K562 (cell line): ENCODE data around the gene PDZD2. TPM values are rescaled to one million over a fixed set of nuclear protein-coding genes. Genes with fewer than 3 reads are reported as not detected.

Source experiments
- ATAC-seq: fragments of 200-7000 bp; cut with Tn5 transposase; 3 replicates; pipeline ENCODE4 v1.9.1; 2020; ENCODE audit warnings: moderate library complexity
- BruUV-seq: library from RNA; stranded (reverse); fragments of 400-500 nt; replicated peaks from 2 replicates; lab custom pipeline; 2021; lab: Mats Ljungman, UMichigan
- CTCF ChIA-PET: fragments of 300-600 bp; formaldehyde crosslinking; extraction: SDS; loops from one replicate; lab custom pipeline; 2021; ENCODE audit warnings: low intra/inter-chr PET ratio; lab: Yijun Ruan, JAX
- POLR2A ChIA-PET: fragments of 300-600, 350-650 bp; sonication (Branson Sonifier 250); formaldehyde crosslinking; extraction: SDS; loops from one replicate; lab custom pipeline; 2021; ENCODE audit warnings: antibody characterized with exemption, inconsistent platforms; lab: Yijun Ruan, JAX
- DNase-seq, 4 experiments: peaks; one replicate each; pipeline versions ENCODE4 v3.0.0 to v3.0.0-alpha.2; 2011 to 2018; ENCODE audit warnings: low spot score in 3 of 4, mixed read lengths in 3 of 4; ENCODE audit errors: extremely low read depth in 1 of 4
- FAIRE-seq: peaks from 2 replicates; lab custom pipeline; 2011; peaks lifted over from hg19 to GRCh38; lab: Jason Lieb, UNC
- H2AFZ ChIP-seq: 2 replicates; pipeline ENCODE4 v1.6.0; 2011; ENCODE audit warnings: low read depth, low read length, control low read depth, inconsistent platforms
- H3K27ac ChIP-seq: fragments of 200-600 bp; 3 replicates; pipeline ENCODE4 v1.8.0; 2011; ENCODE audit warnings: low read depth, mild to moderate bottlenecking, control low read depth, inconsistent platforms, low read length, moderate library complexity, mixed read lengths; ENCODE audit errors: extremely low read depth
- H3K27me3 ChIP-seq, 2 experiments: fragments of 300-600 bp in 1 of 2; 2 replicates in 1 of 2; 3 replicates in 1 of 2; pipeline versions ENCODE4 v1.6.0 to v1.8.0; 2011; ENCODE audit warnings: inconsistent platforms in 2 of 2, low read length in 2 of 2, mild to moderate bottlenecking in 1 of 2, mixed read lengths in 1 of 2, moderate library complexity in 1 of 2; ENCODE audit not compliant: control insufficient read depth in 2 of 2, insufficient read depth in 2 of 2
- H3K36me3 ChIP-seq: fragments of 300-600 bp; 3 replicates; pipeline ENCODE4 v1.8.0; 2011; ENCODE audit warnings: mild to moderate bottlenecking, low read length, inconsistent platforms; ENCODE audit not compliant: control insufficient read depth, insufficient read depth
- H3K4me1 ChIP-seq, 2 experiments: fragments of 200-600 bp in 1 of 2; replicated peaks in 1 of 2; 2 replicates in 1 of 2; 3 replicates in 1 of 2; pipeline versions ENCODE4 v1.5.1 to v1.8.0; 2011; ENCODE audit warnings: inconsistent platforms in 2 of 2, low read length in 2 of 2, mild to moderate bottlenecking in 1 of 2, mixed read lengths in 1 of 2, moderate library complexity in 1 of 2; ENCODE audit not compliant: control insufficient read depth in 2 of 2, insufficient read depth in 2 of 2
- H3K4me2 ChIP-seq: 2 replicates; pipeline ENCODE4 v1.6.1; 2011; ENCODE audit warnings: low read length, control low read depth, inconsistent platforms, mixed read lengths; ENCODE audit not compliant: insufficient read depth
- H3K4me3 ChIP-seq: fragments of 200-600 bp; sonication (generic), shearing (Covaris generic); 2 replicates; pipeline ENCODE4 v1.5.1; 2016; ENCODE audit warnings: control low read depth, inconsistent platforms
- H3K79me2 ChIP-seq: fragments of 200-600 bp; 3 replicates; pipeline ENCODE4 v1.8.0; 2011; ENCODE audit warnings: low read length, inconsistent platforms; ENCODE audit not compliant: control insufficient read depth, insufficient read depth
- H3K9ac ChIP-seq, 2 experiments: 2 replicates each; pipeline versions ENCODE4 v1.6.0 to v1.6.1; 2011; ENCODE audit warnings: low read depth in 2 of 2, low read length in 2 of 2, control low read depth in 1 of 2, inconsistent platforms in 1 of 2, mild to moderate bottlenecking in 1 of 2, mixed read lengths in 1 of 2; ENCODE audit not compliant: insufficient read depth in 1 of 2
- H3K9me1 ChIP-seq: one replicate; pipeline ENCODE4 v1.6.0; 2011; ENCODE audit warnings: inconsistent platforms, mild to moderate bottlenecking, low read length, moderate library complexity; ENCODE audit not compliant: control insufficient read depth, insufficient read depth
- H3K9me3 ChIP-seq: replicated peaks from 2 replicates; pipeline ENCODE4 v1.5.1; 2011; ENCODE audit warnings: low read depth, low read length, inconsistent platforms; ENCODE audit not compliant: control insufficient read depth, insufficient read depth
- H4K20me1 ChIP-seq: replicated peaks from 2 replicates; pipeline ENCODE4 v1.6.1; 2011; ENCODE audit warnings: low read length, inconsistent platforms, mixed read lengths; ENCODE audit not compliant: control insufficient read depth, insufficient read depth
- ILF3 ChIP-seq: fragments of 450-650 bp; IDR thresholded peaks from 2 replicates; pipeline ENCODE4 v1.6.1; 2018; ENCODE audit warnings: antibody characterized with exemption, mild to moderate bottlenecking, moderate library complexity, borderline replicate concordance
- JUN ChIP-seq, 2 experiments: sonication (generic) in 1 of 2; formaldehyde crosslinking in 1 of 2; IDR thresholded peaks; 2 replicates each; pipeline versions ENCODE4 v1.6.1 to v1.8.0; 2012 to 2022; ENCODE audit warnings: borderline replicate concordance in 2 of 2, mild to moderate bottlenecking in 2 of 2, improper control_type of control experiment in 1 of 2, low read depth in 1 of 2, low read length in 1 of 2, missing genetic modification reagents in 1 of 2
- MED1 ChIP-seq: sonication (generic); formaldehyde crosslinking; IDR thresholded peaks from 2 replicates; pipeline ENCODE4 v1.8.1; 2023; ENCODE audit warnings: missing genetic modification reagents, borderline replicate concordance
- ZNF224 ChIP-seq: sonication (generic); formaldehyde crosslinking; IDR thresholded peaks from 2 replicates; pipeline ENCODE4 v1.8.0; 2022; ENCODE audit warnings: mild to moderate bottlenecking, missing genetic modification reagents
- ZNF24 ChIP-seq: fragments of 450-650 bp; IDR thresholded peaks from 2 replicates; pipeline ENCODE4 v1.6.1; 2016
- ZSCAN32 ChIP-seq: fragments of 450-650 bp; formaldehyde crosslinking; IDR thresholded peaks from 2 replicates; pipeline ENCODE4 v1.4.0; 2020; ENCODE audit warnings: mild to moderate bottlenecking, moderate library complexity
- WGBS: fragments of 100-300 bp; shearing (Covaris generic); methylation state at CpG from one replicate; pipeline ENCODE4 v1.1.6; 2016; ENCODE audit warnings: low coverage, mixed read lengths; ENCODE audit not compliant: insufficient coverage; ENCODE audit errors: missing lambda C conversion rate; 5-methylcytosine and 5-hydroxymethylcytosine counted together
- in situ Hi-C: fragments of 300-500 bp; cut with MboI; formaldehyde crosslinking; loops from 4 replicates; pipeline ENCODE4 v1.15.0; 2018; ENCODE audit warnings: inconsistent platforms, mixed read lengths
- intact Hi-C: fragments of 100-400 bp; cut with micrococcal nuclease; formaldehyde crosslinking; loops from 2 replicates; pipeline ENCODE4 v1.14.2; 2022
- polyA plus RNA-seq, 8 experiments: library from polyadenylated mRNA; depleted of rRNA in 4 of 8; stranded (reverse) in 5 of 8; unstranded in 3 of 8; fragments of >200 nt; fragmentation: Nextera tagmentation in 2 of 8; fragmentation: Illumina TruSeq in 1 of 8; extraction: Ambion mirVana in 2 of 8; extraction: Trizol in 1 of 8; gene quantifications; 2 replicates each; pipeline versions ENCODE4 v1.2.1 to v1.2.3, GENCODE V29; 2011 to 2014; ENCODE audit warnings: inconsistent platforms in 1 of 8, missing spikeins in 1 of 8
- total RNA-seq, 7 experiments: library from RNA; depleted of rRNA in 6 of 7; stranded (reverse); fragments of >200 nt in 6 of 7; fragmentation: Illumina TruSeq in 2 of 7; extraction: Trizol in 2 of 7; gene quantifications; 2 replicates each; pipeline versions ENCODE4 v1.2.1 to v1.2.3, GENCODE V29; 2011 to 2021; ENCODE audit warnings: low replicate concordance in 1 of 7
- TF ChIP-seq, protein P1 (sequence below): sonication (generic); formaldehyde crosslinking; IDR thresholded peaks from 2 replicates; pipeline ENCODE4 v1.8.1; 2023; ENCODE audit warnings: mild to moderate bottlenecking, missing genetic modification reagents, moderate library complexity

PDZD2 gene
- total and polyA plus RNA-seq, 9 of the 15 experiments (the other 6 are each of a cell fraction or from before 2014, with no cell fraction given), result 0.02 to 0.08 (median 0.04) TPM; not detected in 6

DNA sequence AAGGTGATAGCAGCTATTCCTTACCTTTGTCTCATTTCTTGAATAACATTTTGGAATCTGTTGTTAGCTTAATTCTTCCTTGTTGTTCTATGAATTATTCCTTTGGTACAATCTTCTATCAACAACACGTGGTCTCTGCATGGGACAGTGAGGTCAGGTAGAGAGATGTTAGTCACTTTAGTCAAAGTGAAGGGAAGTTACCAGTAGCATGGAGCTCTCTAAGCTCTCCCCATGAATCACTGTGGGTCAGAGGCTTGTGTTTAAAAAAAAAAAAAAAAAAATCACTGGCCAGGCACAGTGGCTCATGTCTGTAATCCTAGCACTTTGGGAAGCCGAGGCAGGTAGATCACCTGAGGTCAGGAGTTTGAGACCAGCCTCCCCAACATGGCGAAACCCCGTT, 419.2 kb downstream of the PDZD2 start:
- Histone ChIP-seq H3K4me1 (no peaks in the 10 kb centered on the region), H3K9ac (no peak overlapping the region), H3K9me3 (no peaks in the 10 kb centered on the region), H3K4me3 (no peak overlapping the region), H3K4me2 (no peak overlapping the region), H3K9me1 (no peaks in the 10 kb centered on the region), H3K27me3 (peaks cover 9 to 16% of the 10 kb centered on the region in 2 experiments), H3K36me3 (no peaks in the 10 kb centered on the region), H2AFZ (no peak overlapping the region), H4K20me1 (no peaks in the 10 kb centered on the region), H3K27ac (no peak overlapping the region), H3K79me2 (no peaks in the 10 kb centered on the region)
- ChIA-PET CTCF (no interaction called here), POLR2A (no interaction called here)
- intact Hi-C loops (no loop called here), in situ Hi-C loops (no loop called here)
- ATAC-seq (no peak), FAIRE-seq (no peak), DNase-seq (no peak)
- TF ChIP-seq, protein P1, sequence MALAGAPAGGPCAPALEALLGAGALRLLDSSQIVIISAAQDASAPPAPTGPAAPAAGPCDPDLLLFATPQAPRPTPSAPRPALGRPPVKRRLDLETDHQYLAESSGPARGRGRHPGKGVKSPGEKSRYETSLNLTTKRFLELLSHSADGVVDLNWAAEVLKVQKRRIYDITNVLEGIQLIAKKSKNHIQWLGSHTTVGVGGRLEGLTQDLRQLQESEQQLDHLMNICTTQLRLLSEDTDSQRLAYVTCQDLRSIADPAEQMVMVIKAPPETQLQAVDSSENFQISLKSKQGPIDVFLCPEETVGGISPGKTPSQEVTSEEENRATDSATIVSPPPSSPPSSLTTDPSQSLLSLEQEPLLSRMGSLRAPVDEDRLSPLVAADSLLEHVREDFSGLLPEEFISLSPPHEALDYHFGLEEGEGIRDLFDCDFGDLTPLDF (CRISPR knock-in tag), result no peak
- TF ChIP-seq ILF3, result no peak
- TF ChIP-seq ZNF24, result no peak
- TF ChIP-seq JUN (IDR thresholded peaks at IDR 0.05; ENCODE audit: borderline replicate concordance, low read depth, low read length), result no peak
- TF ChIP-seq JUN (CRISPR knock-in tag; IDR thresholded peaks at IDR 0.05; ENCODE audit: borderline replicate concordance), result no peak
- TF ChIP-seq ZSCAN32 (CRISPR knock-in tag), result no peak
- no peak for TF ChIP-seq ZNF224 (CRISPR knock-in tag)
- TF ChIP-seq MED1 (CRISPR knock-in tag), result no peak
- BruUV-seq, result no TSS peak
- WGBS, result 0% methylated on average over 4 of the region's 4 CpGs
